Measurements from ENCODE around the gene ECI2.

DNA sequence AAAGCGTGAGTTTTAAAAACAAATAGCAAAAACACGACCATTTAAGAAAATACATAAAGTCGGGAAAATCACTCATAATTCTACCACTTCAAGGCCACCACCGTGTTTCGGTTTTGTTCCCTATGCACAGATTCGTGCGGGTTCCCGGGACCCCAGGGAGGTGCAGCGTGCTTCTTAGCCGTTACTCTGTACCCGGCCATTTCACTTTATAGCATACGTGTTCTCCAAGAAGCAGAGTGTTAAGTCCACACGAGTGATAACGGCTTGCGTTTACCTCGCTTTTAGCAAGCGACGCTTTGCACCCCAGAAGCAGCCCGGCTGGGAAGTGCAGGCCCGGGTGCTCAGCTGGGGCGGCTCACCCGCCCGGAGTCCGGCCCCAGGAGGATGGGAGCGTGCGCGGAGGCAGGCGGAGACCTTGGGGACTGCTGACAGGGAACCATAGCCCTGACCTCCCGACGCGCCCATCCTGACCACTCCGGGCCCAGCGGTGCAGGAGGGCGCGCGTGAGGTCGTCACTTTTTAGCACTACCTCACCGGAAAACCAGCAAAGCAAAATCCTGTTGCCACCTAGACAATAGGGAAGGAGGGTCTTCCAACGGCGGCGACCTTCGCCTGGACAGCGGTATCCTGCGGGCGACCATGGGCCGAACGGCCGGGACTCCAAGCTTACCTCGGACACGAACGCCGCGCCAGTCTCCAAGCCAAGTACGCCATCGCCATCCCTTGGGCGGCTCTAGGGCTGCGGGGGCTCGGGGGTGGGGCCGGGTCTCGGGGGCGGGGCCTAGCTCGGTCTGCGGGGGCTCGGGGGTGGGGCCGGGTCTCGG, at the start of gene ECI2:
- TF ChIP-seq SUZ12 (IDR thresholded peaks at IDR 0.05; ENCODE audit: unreplicated experiment) (no peak), ETV6 (conservative IDR thresholded peaks at IDR 0.05 in 1 of 2, IDR thresholded peaks at IDR 0.05 in 1 of 2; ENCODE audit: borderline replicate concordance in 1 of 2, low read depth in 1 of 2) (no peak), EP300 (IDR thresholded peaks at IDR 0.05; ENCODE audit: borderline replicate concordance in 1 of 2, control insufficient read depth in 1 of 2, low read depth in 2 of 2, low read length in 2 of 2) (no peak), ZNF274 (IDR thresholded peaks at IDR 0.05; ENCODE audit: insufficient read depth, insufficient read length) (no peak), CREB1 (IDR thresholded peaks at IDR 0.05; ENCODE audit: low read depth) (peak; percentile 54; the same call in 1 of the 2 replicates), NR2C2 (IDR thresholded peaks at IDR 0.05; ENCODE audit: borderline replicate concordance, control insufficient read depth, insufficient read length, low read depth) (no peak), BMI1 (IDR thresholded peaks at IDR 0.05; ENCODE audit: borderline replicate concordance) (no peak), POLR2A (IDR thresholded peaks at IDR 0.05; ENCODE audit: low read depth, low read length) (peak; percentile 82), TARDBP (IDR thresholded peaks at IDR 0.05; ENCODE audit: borderline replicate concordance) (no peak), BCL11A (IDR thresholded peaks at IDR 0.05; ENCODE audit: low read depth, low read length) (no peak)
- TF ChIP-seq, protein P1, sequence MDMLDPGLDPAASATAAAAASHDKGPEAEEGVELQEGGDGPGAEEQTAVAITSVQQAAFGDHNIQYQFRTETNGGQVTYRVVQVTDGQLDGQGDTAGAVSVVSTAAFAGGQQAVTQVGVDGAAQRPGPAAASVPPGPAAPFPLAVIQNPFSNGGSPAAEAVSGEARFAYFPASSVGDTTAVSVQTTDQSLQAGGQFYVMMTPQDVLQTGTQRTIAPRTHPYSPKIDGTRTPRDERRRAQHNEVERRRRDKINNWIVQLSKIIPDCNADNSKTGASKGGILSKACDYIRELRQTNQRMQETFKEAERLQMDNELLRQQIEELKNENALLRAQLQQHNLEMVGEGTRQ (IDR thresholded peaks at IDR 0.05; ENCODE audit: borderline replicate concordance, low read depth, low read length), result no peak
- TF ChIP-seq, protein P2, sequence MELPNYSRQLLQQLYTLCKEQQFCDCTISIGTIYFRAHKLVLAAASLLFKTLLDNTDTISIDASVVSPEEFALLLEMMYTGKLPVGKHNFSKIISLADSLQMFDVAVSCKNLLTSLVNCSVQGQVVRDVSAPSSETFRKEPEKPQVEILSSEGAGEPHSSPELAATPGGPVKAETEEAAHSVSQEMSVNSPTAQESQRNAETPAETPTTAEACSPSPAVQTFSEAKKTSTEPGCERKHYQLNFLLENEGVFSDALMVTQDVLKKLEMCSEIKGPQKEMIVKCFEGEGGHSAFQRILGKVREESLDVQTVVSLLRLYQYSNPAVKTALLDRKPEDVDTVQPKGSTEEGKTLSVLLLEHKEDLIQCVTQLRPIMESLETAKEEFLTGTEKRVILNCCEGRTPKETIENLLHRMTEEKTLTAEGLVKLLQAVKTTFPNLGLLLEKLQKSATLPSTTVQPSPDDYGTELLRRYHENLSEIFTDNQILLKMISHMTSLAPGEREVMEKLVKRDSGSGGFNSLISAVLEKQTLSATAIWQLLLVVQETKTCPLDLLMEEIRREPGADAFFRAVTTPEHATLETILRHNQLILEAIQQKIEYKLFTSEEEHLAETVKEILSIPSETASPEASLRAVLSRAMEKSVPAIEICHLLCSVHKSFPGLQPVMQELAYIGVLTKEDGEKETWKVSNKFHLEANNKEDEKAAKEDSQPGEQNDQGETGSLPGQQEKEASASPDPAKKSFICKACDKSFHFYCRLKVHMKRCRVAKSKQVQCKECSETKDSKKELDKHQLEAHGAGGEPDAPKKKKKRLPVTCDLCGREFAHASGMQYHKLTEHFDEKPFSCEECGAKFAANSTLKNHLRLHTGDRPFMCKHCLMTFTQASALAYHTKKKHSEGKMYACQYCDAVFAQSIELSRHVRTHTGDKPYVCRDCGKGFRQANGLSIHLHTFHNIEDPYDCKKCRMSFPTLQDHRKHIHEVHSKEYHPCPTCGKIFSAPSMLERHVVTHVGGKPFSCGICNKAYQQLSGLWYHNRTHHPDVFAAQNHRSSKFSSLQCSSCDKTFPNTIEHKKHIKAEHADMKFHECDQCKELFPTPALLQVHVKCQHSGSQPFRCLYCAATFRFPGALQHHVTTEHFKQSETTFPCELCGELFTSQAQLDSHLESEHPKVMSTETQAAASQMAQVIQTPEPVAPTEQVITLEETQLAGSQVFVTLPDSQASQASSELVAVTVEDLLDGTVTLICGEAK (IDR thresholded peaks at IDR 0.05; ENCODE audit: borderline replicate concordance), result no peak
